GM18505 (cell line): ENCODE measurements around the gene MEIS3.
"Not testable (repeated sequence)": the region's sequence is repeated elsewhere in the genome, so short reads cannot be mapped to it uniquely, and the experiment has no call there.

ENCODE experiments used
- ATAC-seq: cut with Tn5 transposase; IDR thresholded peaks from one replicate; pipeline ENCODE4 v1.9.1; 2021; ENCODE audit not compliant: unreplicated experiment
- POLR2A ChIP-seq: IDR thresholded peaks from 4 replicates; pipeline ENCODE4 v1.6.1; 2011; ENCODE audit warnings: borderline replicate concordance; ENCODE audit not compliant: insufficient read depth, insufficient read length; ENCODE audit errors: extremely low read depth

Gene MEIS3

GRCh38 chr19:47417746-47418691 is 1.3 kb downstream of the MEIS3 start:
- ATAC-seq = no peak
- no peak for TF ChIP-seq POLR2A

DNA sequence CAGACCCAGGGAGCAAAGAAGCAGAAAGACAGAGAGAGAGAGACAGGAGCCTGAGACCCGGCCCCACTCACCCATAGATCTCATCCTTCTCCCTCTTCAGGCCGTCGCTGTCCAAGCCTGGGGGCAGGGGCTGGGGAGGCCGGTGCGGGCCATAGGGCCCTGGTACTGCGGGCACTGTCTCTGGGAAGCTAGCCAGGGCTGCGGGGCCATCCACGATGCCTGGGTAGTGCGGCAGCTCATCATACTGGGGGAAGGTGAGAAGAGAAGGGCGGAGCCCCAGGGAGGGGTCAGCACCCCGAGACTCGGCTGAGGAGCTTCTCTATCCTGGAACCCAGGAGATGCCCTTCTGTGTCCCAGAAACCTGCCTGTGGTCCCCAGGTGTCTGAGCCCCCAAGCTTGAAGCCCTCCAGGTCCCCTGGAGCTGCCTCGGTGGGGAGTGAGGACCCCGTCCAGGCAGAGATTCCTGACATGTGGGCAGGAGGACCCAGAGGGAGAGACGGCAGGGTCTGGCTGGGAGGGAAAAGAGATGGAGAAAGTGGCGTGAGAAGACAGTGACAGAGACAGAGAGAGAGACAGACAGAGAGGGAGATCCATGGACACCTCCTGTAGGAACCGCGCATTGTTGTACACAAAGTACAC is 2.1 kb downstream of the MEIS3 start:
- no peak for ATAC-seq
- TF ChIP-seq POLR2A = no peak

GRCh38 chr19:47416643-47416985 is 2.7 kb downstream of the MEIS3 start:
- ATAC-seq = no peak
- no peak for TF ChIP-seq POLR2A

GRCh38 chr19:47415953-47416642 is 3.2 kb downstream of the MEIS3 start:
- TF ChIP-seq POLR2A = no peak
- ATAC-seq = no peak

GRCh38 chr19:47414469-47414868 is 4.9 kb downstream of the MEIS3 start:
- ATAC-seq = no peak
- no peak for TF ChIP-seq POLR2A

GRCh38 chr19:47413941-47414340 is 5.4 kb downstream of the MEIS3 start:
- no peak for ATAC-seq
- TF ChIP-seq POLR2A = no peak

DNA sequence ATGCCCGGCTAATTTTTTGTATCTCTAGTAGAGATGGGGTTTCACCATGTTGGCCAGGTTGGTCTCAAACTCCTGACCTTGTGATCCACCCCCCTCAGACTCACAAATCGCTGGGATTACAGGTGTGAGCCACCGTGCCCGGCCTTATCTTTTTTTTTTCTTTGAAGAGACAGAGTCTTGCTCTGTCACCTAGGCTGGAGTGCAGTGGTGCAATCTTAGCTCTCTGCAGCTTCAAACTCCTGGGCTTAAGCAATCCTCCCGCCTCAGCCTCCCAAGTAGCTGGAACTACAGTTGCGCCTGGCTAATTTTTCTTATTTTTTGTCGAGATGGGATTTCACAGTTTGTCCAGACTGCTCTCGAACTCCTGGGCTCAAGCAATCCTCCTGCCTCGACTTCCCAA is 7.6 kb downstream of the MEIS3 start:
- not testable (repeated sequence) for ATAC-seq

- no peak for ATAC-seq
- no peak for TF ChIP-seq POLR2A
These were observed 8.2 kb downstream of the MEIS3 start for GRCh38 chr19:47411101-47411500.

- ATAC-seq = no peak
- no peak for TF ChIP-seq POLR2A
These were observed 11.0 kb downstream of the MEIS3 start for GRCh38 chr19:47408156-47408938.

DNA sequence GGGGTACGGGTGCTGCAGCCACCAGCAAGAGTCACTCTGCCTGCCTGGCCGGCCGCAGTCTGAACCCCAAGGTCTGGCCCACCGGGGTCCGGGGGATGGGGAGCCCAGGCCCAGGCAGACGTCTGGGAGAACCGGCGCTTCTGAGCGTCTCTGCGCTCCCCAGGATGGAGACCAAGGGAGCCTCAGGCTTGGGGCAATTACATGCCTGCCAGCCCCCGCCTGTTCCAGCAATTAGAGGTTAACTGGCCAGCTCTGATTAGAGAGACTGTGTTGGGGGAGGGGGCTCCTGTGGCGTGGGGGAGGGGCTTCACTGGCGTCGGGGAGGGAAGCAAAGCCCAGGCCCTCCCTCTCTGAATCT is 11.9 kb downstream of the MEIS3 start:
- no peak for ATAC-seq
- TF ChIP-seq POLR2A = no peak

DNA sequence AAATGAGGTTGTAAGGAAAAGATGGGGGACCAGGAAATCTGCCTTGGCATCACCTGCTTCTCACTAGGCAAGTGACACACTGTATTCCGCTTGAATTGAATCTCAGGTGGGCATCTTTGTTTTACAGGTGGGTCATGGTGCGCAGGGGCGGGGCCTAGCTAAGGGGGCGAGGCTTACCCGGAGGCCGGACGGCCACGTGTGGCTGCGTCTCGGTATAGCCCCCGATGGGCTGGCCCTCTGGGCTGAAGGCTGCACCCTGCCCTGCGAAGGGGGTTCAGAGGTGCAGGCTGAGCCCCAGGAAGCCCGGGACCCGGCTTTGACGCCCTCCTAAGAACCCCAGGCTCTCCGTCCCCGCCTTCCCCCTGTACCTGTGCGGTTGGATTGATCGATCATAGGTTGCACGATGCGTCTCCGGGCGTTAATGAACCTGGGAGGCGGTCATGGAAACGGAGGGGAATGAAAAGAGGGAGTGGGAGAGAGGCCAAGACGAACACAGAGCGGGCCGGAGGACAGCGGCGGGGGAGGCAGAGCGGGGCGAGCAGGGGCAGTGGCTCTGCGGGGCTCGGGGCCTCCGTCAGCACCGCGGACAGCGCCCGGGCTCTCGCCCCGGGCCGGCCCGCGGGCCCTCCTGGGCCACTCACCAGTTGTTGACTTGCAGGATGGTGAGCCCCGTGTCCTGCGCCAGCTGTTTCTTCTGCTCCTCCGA is 12.5 kb downstream of the MEIS3 start:
- TF ChIP-seq POLR2A = no peak
- no peak for ATAC-seq

- ATAC-seq = no peak
- no peak for TF ChIP-seq POLR2A
These were observed 13.4 kb downstream of the MEIS3 start for GRCh38 chr19:47405854-47406417.
